Measurements from ENCODE around the gene THBS3.

Gene THBS3

DNA sequence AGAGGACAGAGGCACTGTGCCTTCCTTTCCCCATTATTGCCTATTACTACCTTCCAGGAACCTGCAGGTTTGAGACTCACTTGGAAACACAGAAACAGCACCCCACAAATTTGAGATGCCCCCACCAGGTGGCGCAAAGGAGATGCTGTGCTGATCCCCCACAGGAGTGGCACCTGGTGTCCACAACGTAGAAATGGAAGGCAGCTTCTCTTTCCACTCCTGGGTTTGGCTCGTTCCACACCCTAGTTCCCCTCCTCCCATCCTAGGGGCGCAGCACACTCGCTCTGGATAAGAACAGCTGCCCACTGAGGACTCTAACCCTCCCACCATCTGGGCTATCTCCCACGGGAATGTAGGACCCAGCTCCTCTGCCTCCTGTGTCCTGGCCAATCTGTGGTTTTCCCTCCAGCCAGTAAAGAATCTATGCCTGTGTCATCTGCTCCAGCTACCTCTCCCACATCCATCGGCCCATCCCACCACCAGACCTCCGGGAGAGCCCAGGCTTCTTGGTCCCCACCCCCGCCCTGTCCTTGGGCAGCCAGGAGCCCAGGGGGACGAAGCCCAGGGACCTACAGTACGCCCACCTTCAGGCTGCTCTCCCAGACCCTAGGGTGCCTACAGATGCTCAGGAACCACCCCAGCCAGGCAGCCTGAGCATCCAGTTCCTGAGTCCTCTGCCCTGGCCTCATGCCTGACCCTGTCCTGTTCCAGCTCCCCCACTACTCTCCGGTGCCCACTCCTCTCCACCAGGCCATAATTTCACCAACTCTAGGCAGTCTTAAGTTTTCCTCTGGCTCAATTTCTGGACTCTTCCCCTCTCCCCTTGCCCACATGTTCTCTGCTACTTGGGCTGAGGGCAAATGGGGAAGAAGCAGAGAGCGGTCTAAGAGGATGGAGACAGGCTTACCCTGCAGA, 549 bp downstream of the THBS3 start:
- Histone ChIP-seq H3K9me3 (ENCODE audit: insufficient read depth, low read length) (no peaks in the 10 kb centered on the region), H3K27me3 (ENCODE audit: low read depth, low read length) (no peaks in the 10 kb centered on the region), H3K4me1 (ENCODE audit: low read length) (peaks cover 23% of the 10 kb centered on the region), H2AFZ (ENCODE audit: low read depth, low read length) (no peak overlapping the region), H3K79me2 (ENCODE audit: low read length) (peaks cover 6% of the 10 kb centered on the region), H3K27ac (ENCODE audit: low read length) (no peak overlapping the region), H4K20me1 (ENCODE audit: insufficient read depth, low read length) (no peaks in the 10 kb centered on the region), H3K4me3 (ENCODE audit: low read length) (peak overlapping the region; percentile 88), H3K9ac (ENCODE audit: low read length) (peak overlapping the region; percentile 91), H3K36me3 (replicated peaks; ENCODE audit: low read depth, low read length) (no peaks in the 10 kb centered on the region), H3K4me2 (ENCODE audit: low read length) (peak overlapping the region; percentile 98)
- TF ChIP-seq, protein P1, sequence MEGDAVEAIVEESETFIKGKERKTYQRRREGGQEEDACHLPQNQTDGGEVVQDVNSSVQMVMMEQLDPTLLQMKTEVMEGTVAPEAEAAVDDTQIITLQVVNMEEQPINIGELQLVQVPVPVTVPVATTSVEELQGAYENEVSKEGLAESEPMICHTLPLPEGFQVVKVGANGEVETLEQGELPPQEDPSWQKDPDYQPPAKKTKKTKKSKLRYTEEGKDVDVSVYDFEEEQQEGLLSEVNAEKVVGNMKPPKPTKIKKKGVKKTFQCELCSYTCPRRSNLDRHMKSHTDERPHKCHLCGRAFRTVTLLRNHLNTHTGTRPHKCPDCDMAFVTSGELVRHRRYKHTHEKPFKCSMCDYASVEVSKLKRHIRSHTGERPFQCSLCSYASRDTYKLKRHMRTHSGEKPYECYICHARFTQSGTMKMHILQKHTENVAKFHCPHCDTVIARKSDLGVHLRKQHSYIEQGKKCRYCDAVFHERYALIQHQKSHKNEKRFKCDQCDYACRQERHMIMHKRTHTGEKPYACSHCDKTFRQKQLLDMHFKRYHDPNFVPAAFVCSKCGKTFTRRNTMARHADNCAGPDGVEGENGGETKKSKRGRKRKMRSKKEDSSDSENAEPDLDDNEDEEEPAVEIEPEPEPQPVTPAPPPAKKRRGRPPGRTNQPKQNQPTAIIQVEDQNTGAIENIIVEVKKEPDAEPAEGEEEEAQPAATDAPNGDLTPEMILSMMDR (IDR thresholded peaks at IDR 0.05; ENCODE audit: low read depth, low read length) = peak; percentile 96
- TF ChIP-seq EZH2phosphoT487 (IDR thresholded peaks at IDR 0.05; ENCODE audit: low read depth) = no peak

DNA sequence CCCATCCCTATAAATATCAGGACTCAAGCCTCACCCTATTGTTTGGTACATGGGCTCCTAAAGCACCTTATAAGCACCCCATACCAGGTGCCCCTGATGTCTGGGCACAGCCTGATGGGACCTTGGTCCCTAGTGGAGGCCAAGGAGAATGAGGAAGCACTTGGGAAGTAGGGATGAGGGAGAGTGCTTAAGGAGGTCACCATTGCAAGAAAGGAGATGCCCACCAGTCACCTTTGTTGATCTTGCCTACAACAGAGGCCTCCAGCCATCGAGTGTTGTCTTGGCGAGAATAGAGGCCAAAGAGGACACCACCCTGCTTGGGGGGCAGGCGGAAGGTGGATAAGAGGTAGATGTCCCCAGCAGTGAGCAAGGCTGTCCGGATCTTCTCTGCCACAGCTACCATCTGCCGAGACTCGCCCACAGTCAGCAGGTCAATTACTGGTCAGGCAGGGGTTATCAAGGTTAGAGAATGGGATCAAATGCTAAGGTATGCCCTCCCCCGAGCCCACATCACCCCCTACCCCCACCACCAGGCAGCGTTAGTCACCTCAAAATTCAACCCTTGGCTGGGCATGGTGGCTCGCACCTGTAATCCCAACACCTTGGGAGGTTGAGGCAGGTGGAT, 1.6 kb downstream of the THBS3 start:
- H3K36me3 ChIP-seq (replicated peaks; ENCODE audit: low read depth, low read length) = no peaks in the 10 kb centered on the region
- H3K4me1 ChIP-seq (ENCODE audit: low read length) = peaks cover 23% of the 10 kb centered on the region
- H3K9me3 ChIP-seq (ENCODE audit: insufficient read depth, low read length) = no peaks in the 10 kb centered on the region
- no peak overlapping the region for H3K9ac ChIP-seq (ENCODE audit: low read length)
- no peak overlapping the region for H2AFZ ChIP-seq (ENCODE audit: low read depth, low read length)
- no peak overlapping the region for H3K4me2 ChIP-seq (ENCODE audit: low read length)
- no peak for TF ChIP-seq EZH2phosphoT487 (IDR thresholded peaks at IDR 0.05; ENCODE audit: low read depth)
- TF ChIP-seq, protein P1 (IDR thresholded peaks at IDR 0.05; ENCODE audit: low read depth, low read length) = no peak
- peaks cover 6% of the 10 kb centered on the region for H3K79me2 ChIP-seq (ENCODE audit: low read length)
- H3K4me3 ChIP-seq (ENCODE audit: low read length) = no peak overlapping the region
- H3K27me3 ChIP-seq (ENCODE audit: low read depth, low read length) = no peaks in the 10 kb centered on the region
- H3K27ac ChIP-seq (ENCODE audit: low read length) = no peak overlapping the region
- H4K20me1 ChIP-seq (ENCODE audit: insufficient read depth, low read length) = no peaks in the 10 kb centered on the region

DNA sequence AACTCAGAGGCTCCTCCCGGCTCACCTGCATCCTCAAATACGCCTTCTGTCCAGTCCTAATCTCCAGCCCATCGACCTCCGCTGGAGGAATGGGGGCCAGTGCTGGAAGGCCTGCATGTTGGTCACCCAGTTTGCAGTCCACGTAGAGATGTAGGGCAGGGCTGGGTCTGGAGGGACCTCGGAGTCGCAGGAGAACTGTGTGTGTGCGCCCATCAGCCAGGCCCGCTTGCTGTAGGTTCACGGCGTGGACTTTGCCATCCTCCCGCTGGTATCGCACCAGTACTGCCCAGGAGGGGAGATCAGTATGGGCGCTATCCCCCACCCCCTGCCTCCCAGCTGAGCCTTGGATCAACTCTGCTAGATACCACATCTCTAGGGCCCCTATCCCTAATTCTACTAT, 2.7 kb downstream of the THBS3 start:
- Histone ChIP-seq H3K27ac (ENCODE audit: low read length) (no peak overlapping the region), H3K79me2 (ENCODE audit: low read length) (peaks cover 6% of the 10 kb centered on the region), H3K4me3 (ENCODE audit: low read length) (no peak overlapping the region), H3K4me2 (ENCODE audit: low read length) (no peak overlapping the region), H4K20me1 (ENCODE audit: insufficient read depth, low read length) (no peaks in the 10 kb centered on the region), H3K9me3 (ENCODE audit: insufficient read depth, low read length) (no peaks in the 10 kb centered on the region), H2AFZ (ENCODE audit: low read depth, low read length) (no peak overlapping the region), H3K27me3 (ENCODE audit: low read depth, low read length) (no peaks in the 10 kb centered on the region), H3K4me1 (ENCODE audit: low read length) (peaks cover 20% of the 10 kb centered on the region), H3K9ac (ENCODE audit: low read length) (no peak overlapping the region), H3K36me3 (replicated peaks; ENCODE audit: low read depth, low read length) (no peaks in the 10 kb centered on the region)
- TF ChIP-seq EZH2phosphoT487 (IDR thresholded peaks at IDR 0.05; ENCODE audit: low read depth) = no peak
- TF ChIP-seq, protein P1 (IDR thresholded peaks at IDR 0.05; ENCODE audit: low read depth, low read length) = no peak

Data from OCI-LY3 (cell line).